Fibroblast of pulmonary artery (primary cell): ENCODE data around the gene KIAA1217.

Source experiments
- DNase-seq: peaks from one replicate; pipeline ENCODE4 v3.0.0-alpha.2; 2010; ENCODE audit warnings: low read depth
- H3K4me3 ChIP-seq: replicated peaks from 2 replicates; pipeline ENCODE4 v1.5.1; 2011; ENCODE audit warnings: low read depth, mild to moderate bottlenecking, control low read depth, low read length, moderate library complexity
- TF ChIP-seq, protein P1 (sequence below): IDR thresholded peaks from 2 replicates; pipeline ENCODE4 v1.5.1; 2011; ENCODE audit warnings: mild to moderate bottlenecking, control low read depth, low read length, inconsistent platforms; ENCODE audit errors: missing control alignments

Gene KIAA1217

GRCh38 chr10:24340883-24341282 lies 131.9 kb downstream of the KIAA1217 start:
- TF ChIP-seq, protein P1, sequence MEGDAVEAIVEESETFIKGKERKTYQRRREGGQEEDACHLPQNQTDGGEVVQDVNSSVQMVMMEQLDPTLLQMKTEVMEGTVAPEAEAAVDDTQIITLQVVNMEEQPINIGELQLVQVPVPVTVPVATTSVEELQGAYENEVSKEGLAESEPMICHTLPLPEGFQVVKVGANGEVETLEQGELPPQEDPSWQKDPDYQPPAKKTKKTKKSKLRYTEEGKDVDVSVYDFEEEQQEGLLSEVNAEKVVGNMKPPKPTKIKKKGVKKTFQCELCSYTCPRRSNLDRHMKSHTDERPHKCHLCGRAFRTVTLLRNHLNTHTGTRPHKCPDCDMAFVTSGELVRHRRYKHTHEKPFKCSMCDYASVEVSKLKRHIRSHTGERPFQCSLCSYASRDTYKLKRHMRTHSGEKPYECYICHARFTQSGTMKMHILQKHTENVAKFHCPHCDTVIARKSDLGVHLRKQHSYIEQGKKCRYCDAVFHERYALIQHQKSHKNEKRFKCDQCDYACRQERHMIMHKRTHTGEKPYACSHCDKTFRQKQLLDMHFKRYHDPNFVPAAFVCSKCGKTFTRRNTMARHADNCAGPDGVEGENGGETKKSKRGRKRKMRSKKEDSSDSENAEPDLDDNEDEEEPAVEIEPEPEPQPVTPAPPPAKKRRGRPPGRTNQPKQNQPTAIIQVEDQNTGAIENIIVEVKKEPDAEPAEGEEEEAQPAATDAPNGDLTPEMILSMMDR, result no peak
- no peak overlapping the region for H3K4me3 ChIP-seq
- peak; percentile 26 for DNase-seq

GRCh38 chr10:24341371-24341770 lies 132.4 kb downstream of the KIAA1217 start:
- TF ChIP-seq, protein P1, result no peak
- DNase-seq, result peak; percentile 34

GRCh38 chr10:24341897-24342296 lies 133.0 kb downstream of the KIAA1217 start:
- no peak overlapping the region for H3K4me3 ChIP-seq
- no peak for DNase-seq
- TF ChIP-seq, protein P1, result no peak

More at GRCh38 chr10:24341371-24341770, 132.4 kb downstream of the KIAA1217 start:
- no peak overlapping the region for H3K4me3 ChIP-seq

DNA sequence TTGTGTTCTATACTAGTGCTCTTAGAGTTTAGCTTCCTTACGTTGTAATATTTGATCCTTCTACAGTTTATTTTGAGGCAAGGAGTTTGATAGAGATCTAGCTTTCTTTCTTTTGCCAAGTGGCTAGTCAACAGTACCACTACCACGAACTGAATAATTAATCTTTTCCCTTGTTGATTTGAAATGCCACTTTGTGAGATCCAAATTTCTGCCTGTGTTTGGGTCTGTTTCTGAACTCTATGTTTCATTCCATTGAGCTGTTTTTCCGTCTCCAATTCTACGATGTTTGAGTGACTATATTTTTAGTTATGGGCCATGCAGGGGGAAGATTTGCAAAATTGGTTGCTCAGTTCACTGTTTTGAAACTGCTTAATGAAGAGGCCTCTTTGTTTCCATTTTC lies 134.7 kb downstream of the KIAA1217 start:
- DNase-seq, result peak; percentile 19
- TF ChIP-seq, protein P1, result no peak
- H3K4me3 ChIP-seq, result no peak overlapping the region

- H3K4me3 ChIP-seq, result no peak overlapping the region
- TF ChIP-seq, protein P1, result no peak
- DNase-seq, result peak; percentile 96
These were observed 135.3 kb downstream of the KIAA1217 start for GRCh38 chr10:24344279-24344678.

- no peak overlapping the region for H3K4me3 ChIP-seq
- DNase-seq, result no peak
- TF ChIP-seq, protein P1, result no peak
These were observed 135.9 kb downstream of the KIAA1217 start for GRCh38 chr10:24344695-24345463.

GRCh38 chr10:24346877-24347519 lies 138.1 kb downstream of the KIAA1217 start:
- TF ChIP-seq, protein P1, result no peak
- H3K4me3 ChIP-seq, result no peak overlapping the region
- DNase-seq, result no peak
